ENCODE data around the gene NMBR.

NMBR gene

DNA sequence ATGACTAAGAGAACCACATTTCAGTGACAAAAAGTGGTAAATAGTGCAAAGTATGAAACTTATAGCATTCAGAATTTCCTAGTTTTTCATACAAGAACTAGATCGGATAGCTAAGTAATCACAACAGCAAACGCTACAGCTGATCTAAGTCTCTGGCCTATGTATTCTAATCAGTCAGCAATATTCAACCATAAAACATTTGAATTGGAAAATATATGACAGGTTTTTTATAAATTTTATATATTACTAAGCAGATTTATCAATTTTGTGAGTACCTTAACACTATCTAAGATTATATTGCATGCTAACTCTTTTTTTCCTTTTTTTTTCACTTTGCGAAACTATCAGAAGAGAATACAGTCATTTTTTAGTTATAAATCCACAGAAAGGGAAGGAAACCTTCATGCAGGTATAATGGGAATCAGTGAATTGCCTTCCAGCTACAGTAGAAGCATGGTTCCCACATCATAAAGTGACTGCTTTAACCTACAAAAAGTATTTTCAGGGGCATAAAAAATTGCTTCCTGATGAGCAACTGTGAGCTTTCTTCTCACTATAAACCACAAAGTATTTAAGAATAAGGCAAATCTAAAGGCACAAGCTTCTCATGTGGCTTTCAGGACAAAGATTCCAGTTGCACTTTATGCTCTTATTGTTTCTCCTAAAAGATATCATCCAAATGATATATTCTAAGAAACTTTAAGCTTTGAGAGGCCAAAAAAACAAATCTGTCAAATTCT is 88.2 kb downstream of the NMBR start:
- DNase-seq (ENCODE audit: low read depth): no peak
- TF ChIP-seq POLR2A (IDR thresholded peaks at IDR 0.05; ENCODE audit: extremely low read depth, insufficient read length) (no peak), MYC (IDR thresholded peaks at IDR 0.05; ENCODE audit: low read depth, low read length) (no peak), CTCF (IDR thresholded peaks at IDR 0.05; ENCODE audit: low read depth, low read length) (no peak)
- TF ChIP-seq, protein P1, sequence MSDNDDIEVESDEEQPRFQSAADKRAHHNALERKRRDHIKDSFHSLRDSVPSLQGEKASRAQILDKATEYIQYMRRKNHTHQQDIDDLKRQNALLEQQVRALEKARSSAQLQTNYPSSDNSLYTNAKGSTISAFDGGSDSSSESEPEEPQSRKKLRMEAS (IDR thresholded peaks at IDR 0.05; ENCODE audit: low read depth, low read length): no peak
- H3K4me3 ChIP-seq (ENCODE audit: low read depth, low read length): no peak overlapping the region

GRCh38 chr6:142055219-142055618 is 91.7 kb downstream of the NMBR start:
- DNase-seq (ENCODE audit: low read depth): no peak
- no peak overlapping the region for H3K4me3 ChIP-seq (ENCODE audit: low read depth, low read length)
- TF ChIP-seq POLR2A (IDR thresholded peaks at IDR 0.05; ENCODE audit: extremely low read depth, insufficient read length) (no peak), CTCF (IDR thresholded peaks at IDR 0.05; ENCODE audit: low read depth, low read length) (no peak), MYC (IDR thresholded peaks at IDR 0.05; ENCODE audit: low read depth, low read length) (no peak)
- TF ChIP-seq, protein P1 (IDR thresholded peaks at IDR 0.05; ENCODE audit: low read depth, low read length): no peak

DNA sequence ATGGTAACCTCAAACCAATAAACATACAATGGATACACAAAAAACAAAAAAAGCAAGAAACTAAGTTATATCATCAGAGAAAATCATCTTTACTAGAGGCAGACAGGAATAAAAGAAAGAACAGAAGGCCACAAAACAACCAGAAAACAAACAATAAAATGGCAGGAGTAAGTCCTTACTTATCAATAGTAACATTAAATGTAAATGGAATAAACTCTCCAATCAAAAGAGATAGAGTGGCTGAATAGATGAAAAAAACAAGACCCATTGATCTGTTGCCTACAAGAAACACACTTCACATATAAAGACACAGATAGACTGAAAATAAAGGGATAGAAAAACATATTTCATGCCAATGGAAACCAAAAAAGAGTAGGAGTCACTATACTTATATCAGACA is 95.5 kb downstream of the NMBR start:
- no peak overlapping the region for H3K4me3 ChIP-seq (ENCODE audit: low read depth, low read length)
- TF ChIP-seq POLR2A (IDR thresholded peaks at IDR 0.05; ENCODE audit: extremely low read depth, insufficient read length): no peak
- no peak for TF ChIP-seq CTCF (IDR thresholded peaks at IDR 0.05; ENCODE audit: low read depth, low read length)
- no peak for TF ChIP-seq MYC (IDR thresholded peaks at IDR 0.05; ENCODE audit: low read depth, low read length)
- TF ChIP-seq, protein P1 (IDR thresholded peaks at IDR 0.05; ENCODE audit: low read depth, low read length): no peak
- no peak for DNase-seq (ENCODE audit: low read depth)

DNA sequence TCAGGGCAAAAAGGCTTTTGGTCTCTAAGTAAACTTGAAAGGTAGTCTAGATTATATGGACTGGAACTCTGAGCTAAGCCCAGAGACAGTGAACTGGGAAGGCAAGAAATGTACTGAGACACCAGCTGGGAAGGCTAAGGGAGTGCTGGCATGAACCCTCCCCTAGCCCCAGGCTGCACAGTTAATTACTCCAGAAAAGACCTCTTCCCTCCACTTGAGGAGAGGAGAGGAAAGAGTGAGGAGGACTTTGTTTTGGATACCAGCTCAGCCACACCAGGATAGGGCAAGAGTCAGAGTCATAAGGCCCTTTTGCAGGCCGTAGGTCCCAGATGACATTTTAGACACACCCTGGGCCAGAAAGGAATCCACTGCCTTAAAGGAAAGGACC is 98.3 kb downstream of the NMBR start:
- no peak for DNase-seq (ENCODE audit: low read depth)
- TF ChIP-seq, protein P1 (IDR thresholded peaks at IDR 0.05; ENCODE audit: low read depth, low read length): no peak
- TF ChIP-seq CTCF (IDR thresholded peaks at IDR 0.05; ENCODE audit: low read depth, low read length) (no peak), MYC (IDR thresholded peaks at IDR 0.05; ENCODE audit: low read depth, low read length) (no peak), POLR2A (IDR thresholded peaks at IDR 0.05; ENCODE audit: extremely low read depth, insufficient read length) (no peak)
- no peak overlapping the region for H3K4me3 ChIP-seq (ENCODE audit: low read depth, low read length)

DNA sequence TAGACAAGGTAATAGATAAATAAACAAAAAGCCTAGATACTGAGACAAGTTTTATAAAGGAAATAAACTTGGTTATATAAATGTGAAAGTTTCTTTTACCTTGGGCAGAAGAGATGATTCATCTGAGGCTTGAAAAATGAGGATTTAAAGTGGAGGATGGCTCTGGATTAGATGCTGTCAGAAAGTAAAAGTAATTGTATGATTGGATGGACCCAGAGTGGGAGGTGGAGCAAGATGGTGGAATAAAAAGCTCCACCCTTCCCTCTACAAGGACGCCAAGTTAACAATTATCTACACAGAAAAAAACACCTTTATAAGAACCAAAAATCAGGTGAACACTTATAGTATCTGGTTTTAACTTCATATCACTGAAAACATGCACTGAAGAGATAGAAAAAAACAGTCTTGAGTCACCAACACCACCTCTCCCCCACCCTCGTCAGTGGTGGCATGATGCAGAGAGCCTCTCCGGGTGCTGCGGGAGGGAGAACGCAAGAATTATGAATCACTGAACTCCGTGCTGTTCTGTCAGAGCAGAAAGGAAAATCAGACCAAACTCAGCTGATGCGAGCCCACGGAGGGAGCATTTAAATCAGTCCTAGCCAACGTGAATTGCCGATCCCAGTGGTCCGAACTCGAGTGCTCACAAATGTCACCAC is 98.9 kb downstream of the NMBR start:
- DNase-seq (ENCODE audit: low read depth): no peak
- H3K4me3 ChIP-seq (ENCODE audit: low read depth, low read length): no peak overlapping the region
- TF ChIP-seq, protein P1 (IDR thresholded peaks at IDR 0.05; ENCODE audit: low read depth, low read length): no peak
- TF ChIP-seq POLR2A (IDR thresholded peaks at IDR 0.05; ENCODE audit: extremely low read depth, insufficient read length) (no peak), CTCF (IDR thresholded peaks at IDR 0.05; ENCODE audit: low read depth, low read length) (no peak), MYC (IDR thresholded peaks at IDR 0.05; ENCODE audit: low read depth, low read length) (no peak)

All from NB4 (cell line).